GM10266 (cell line): ENCODE measurements around the gene CARD9.

Source experiments
- DNase-seq: peaks from one replicate; pipeline ENCODE4 v3.0.0; 2012; ENCODE audit errors: extremely low spot score
- CTCF ChIP-seq: IDR thresholded peaks from 2 replicates; pipeline ENCODE4 v1.5.1; 2012; ENCODE audit warnings: mild to moderate bottlenecking, low read depth; ENCODE audit not compliant: control insufficient read depth, insufficient read depth; ENCODE audit errors: missing control alignments

The CARD9 gene

GRCh38 chr9:136366826-136367225 lies 6.6 kb downstream of the CARD9 start:
- no peak for TF ChIP-seq CTCF
- DNase-seq = no peak

- TF ChIP-seq CTCF = no peak
- DNase-seq = no peak
Observed at GRCh38 chr9:136365775-136366222, 7.7 kb downstream of the CARD9 start.

GRCh38 chr9:136364942-136365774 lies 8.3 kb downstream of the CARD9 start:
- DNase-seq = no peak
- TF ChIP-seq CTCF = no peak

- no peak for TF ChIP-seq CTCF
- no peak for DNase-seq
Observed at GRCh38 chr9:136363949-136364748, 9.3 kb downstream of the CARD9 start.

- peak; percentile 100 for DNase-seq
- TF ChIP-seq CTCF = peak; percentile 98
Observed at GRCh38 chr9:136363106-136363948, 10.1 kb downstream of the CARD9 start, which contains the start of gene DNLZ. Gene DNLZ (minus strand): TSS chr9:136363744. CDS start chr9:136363714, 30 bp downstream.

- TF ChIP-seq CTCF = no peak
- DNase-seq = no peak
Observed at GRCh38 chr9:136362450-136362784, 11.1 kb downstream of the CARD9 start.
